Neural crest cell (in vitro differentiated cells): Measurements from ENCODE around the gene ZNF175. TPM values are rescaled to one million over a fixed set of nuclear protein-coding genes. Genes with fewer than 3 reads are reported as not detected.

ENCODE experiments used
- DNase-seq: peaks from one replicate; pipeline ENCODE4 v3.0.0; 2021; ENCODE audit warnings: low read depth, mixed read lengths, low spot score
- H3K27ac Mint-ChIP-seq: one replicate; pipeline ENCODE4 v1.8.0; 2021; ENCODE audit warnings: mild to moderate bottlenecking, mixed read lengths; ENCODE audit not compliant: unreplicated experiment
- H3K27me3 Mint-ChIP-seq: 2 replicates; pipeline ENCODE4 v1.8.0; 2021; ENCODE audit warnings: low read depth, mild to moderate bottlenecking, mixed read lengths
- H3K36me3 Mint-ChIP-seq: 2 replicates; pipeline ENCODE4 v1.8.0; 2021; ENCODE audit warnings: low read depth, mild to moderate bottlenecking, mixed read lengths
- H3K4me1 Mint-ChIP-seq: 2 replicates; pipeline ENCODE4 v1.8.0; 2021; ENCODE audit warnings: mixed read lengths
- H3K4me3 Mint-ChIP-seq: one replicate; pipeline ENCODE4 v1.8.0; 2021; ENCODE audit warnings: mild to moderate bottlenecking, mixed read lengths
- H3K9me3 Mint-ChIP-seq: 2 replicates; pipeline ENCODE4 v1.8.0; 2021; ENCODE audit warnings: mixed read lengths
- CTCF ChIP-seq: fragments of 200-600 bp; sonication (generic); conservative IDR thresholded peaks from 2 replicates; pipeline ENCODE4 v1.5.0; 2021; ENCODE audit warnings: antibody characterized with exemption, mild to moderate bottlenecking
- total RNA-seq: library from RNA; stranded (reverse); gene quantifications from 2 replicates; pipeline ENCODE4 v1.2.1, GENCODE V29; 2021

Gene ZNF175
- total RNA-seq, 1 donor from 2014 or later: 12.9 TPM

GRCh38 chr19:51564791-51565190 lies 6.3 kb upstream of the ZNF175 start:
- Mint-ChIP-seq H3K4me3 (no peak overlapping the region), H3K27ac (no peak overlapping the region), H3K27me3 (peaks cover 96% of the 10 kb centered on the region), H3K9me3 (no peaks in the 10 kb centered on the region), H3K4me1 (no peaks in the 10 kb centered on the region), H3K36me3 (no peaks in the 10 kb centered on the region)
- no peak for DNase-seq
- no peak for TF ChIP-seq CTCF

GRCh38 chr19:51565583-51565982 lies 5.5 kb upstream of the ZNF175 start:
- DNase-seq: no peak
- Mint-ChIP-seq H3K4me3 (no peak overlapping the region), H3K9me3 (no peaks in the 10 kb centered on the region), H3K4me1 (no peaks in the 10 kb centered on the region), H3K36me3 (no peaks in the 10 kb centered on the region), H3K27ac (no peak overlapping the region), H3K27me3 (peaks cover 92% of the 10 kb centered on the region)
- TF ChIP-seq CTCF: no peak

- Mint-ChIP-seq H3K9me3 (peaks cover 3% of the 10 kb centered on the region), H3K4me3 (no peak overlapping the region), H3K27me3 (peaks cover 88% of the 10 kb centered on the region)
Observed at GRCh38 chr19:51566489-51567100, 4.5 kb upstream of the ZNF175 start.

GRCh38 chr19:51567583-51567982 lies 3.5 kb upstream of the ZNF175 start:
- Mint-ChIP-seq H3K4me1 (peaks cover 17% of the 10 kb centered on the region), H3K4me3 (no peak overlapping the region), H3K36me3 (no peaks in the 10 kb centered on the region), H3K27me3 (peaks cover 81% of the 10 kb centered on the region), H3K9me3 (peaks cover 3% of the 10 kb centered on the region), H3K27ac (no peak overlapping the region)
- no peak for TF ChIP-seq CTCF
- no peak for DNase-seq

More at GRCh38 chr19:51566489-51567100, 4.5 kb upstream of the ZNF175 start:
- peaks cover 9% of the 10 kb centered on the region for H3K4me1 Mint-ChIP-seq
- no peaks in the 10 kb centered on the region for H3K36me3 Mint-ChIP-seq
- no peak for DNase-seq
- no peak for TF ChIP-seq CTCF
- H3K27ac Mint-ChIP-seq: no peak overlapping the region

- no peak for DNase-seq
- Mint-ChIP-seq H3K4me1 (peaks cover 17% of the 10 kb centered on the region), H3K9me3 (peaks cover 3% of the 10 kb centered on the region), H3K27me3 (peaks cover 72% of the 10 kb centered on the region), H3K4me3 (no peak overlapping the region), H3K36me3 (no peaks in the 10 kb centered on the region), H3K27ac (no peak overlapping the region)
- no peak for TF ChIP-seq CTCF
Observed at GRCh38 chr19:51568456-51568855, 2.6 kb upstream of the ZNF175 start.
